Heart left ventricle (tissue), 16 donors: ENCODE results near the gene SCNN1G. TPM values are rescaled to one million over a fixed set of nuclear protein-coding genes. Genes with fewer than 3 reads are reported as not detected.

ENCODE experiments used
- ATAC-seq, 4 donors: fragments of 200-7000 bp; cut with Tn5 transposase; one replicate each; pipeline ENCODE4 v1.9.1; 2020 to 2022; ENCODE audit warnings: moderate library complexity in 4 of 4, mild to moderate bottlenecking in 3 of 4, moderate number of reproducible peaks in 1 of 4
- DNase-seq, 5 donors: peaks; one replicate each; pipeline ENCODE4 v3.0.0-alpha.2; 2020
- H3K27ac ChIP-seq, 12 donors: fragments of 200-600 bp; sonication (generic) in 4 of 12; one replicate each; pipeline versions ENCODE4 v1.5.0 to v1.8.0; 2016 to 2022; ENCODE audit warnings: mild to moderate bottlenecking in 2 of 12
- H3K27me3 ChIP-seq, 9 donors: fragments of 200-600 bp; sonication (generic) in 2 of 9; one replicate each; pipeline versions ENCODE4 v1.5.1 to v1.8.0; 2016 to 2022; ENCODE audit warnings: mild to moderate bottlenecking in 3 of 9
- H3K36me3 ChIP-seq, 9 donors: fragments of 200-600 bp; sonication (generic) in 2 of 9; one replicate each; pipeline versions ENCODE4 v1.5.0 to v1.8.0; 2018 to 2022; ENCODE audit warnings: mild to moderate bottlenecking in 2 of 9
- H3K4me1 ChIP-seq, 12 donors: fragments of 200-600 bp; sonication (generic) in 4 of 12; one replicate each; pipeline versions ENCODE4 v1.5.0 to v1.8.0; 2016 to 2022; ENCODE audit warnings: mild to moderate bottlenecking in 3 of 12
- H3K4me3 ChIP-seq, 12 donors: fragments of 200-600 bp; sonication (generic) in 4 of 12; one replicate each; pipeline versions ENCODE4 v1.5.0 to v1.8.0; 2017 to 2022; ENCODE audit warnings: mild to moderate bottlenecking in 9 of 12, moderate library complexity in 4 of 12
- H3K9me3 ChIP-seq, 12 donors: fragments of 200-600 bp; sonication (generic) in 4 of 12; one replicate each; pipeline versions ENCODE4 v1.5.0 to v1.8.0; 2016 to 2022; ENCODE audit warnings: mild to moderate bottlenecking in 1 of 12
- POLR2A ChIP-seq, 2 donors: fragments of 450-650 bp; IDR thresholded peaks; one replicate each; pipeline ENCODE4 v1.6.1; 2017; ENCODE audit warnings: antibody characterized with exemption in 2 of 2, mild to moderate bottlenecking in 2 of 2, moderate library complexity in 2 of 2
- whole genome bisulfite sequencing, 4 donors: extraction: QIAGEN DNeasy Blood & Tissue Kit in 2 of 4; methylation state at CpG; one replicate each; pipeline versions ENCODE4 v1.1.5 to v1.1.7; 2013 to 2018; 5-methylcytosine and 5-hydroxymethylcytosine counted together
- intact Hi-C, 10 donors: fragments of 100-400 bp; cut with DNase I; formaldehyde crosslinking; loops; one replicate each; pipeline versions ENCODE4 v1.11.1 to v1.14.2; 2022
- polyA plus RNA-seq, 2 donors: library from polyadenylated mRNA; stranded (reverse); fragments of 200-250 nt; gene quantifications; one replicate each; pipeline ENCODE4 v1.2.3, GENCODE V29; 2013
- total RNA-seq, 9 donors: library from RNA; depleted of rRNA in 2 of 9; stranded (reverse); fragments of >200 nt in 2 of 9; fragmentation: NEBNext Ultra II Directional in 3 of 9; extraction: Animal tissue kit (Norgen Biotek cat#: 25700) in 3 of 9; gene quantifications; one replicate each; pipeline versions ENCODE4 v1.1.0 to v1.2.4, GENCODE V29; 2016 to 2023
- TF ChIP-seq, protein P1 (sequence below), 12 donors: fragments of 200-600 bp; sonication (generic) in 4 of 12; IDR thresholded peaks; one replicate each; pipeline versions ENCODE4 v1.5.0 to v1.8.0; 2018 to 2022; ENCODE audit warnings: antibody characterized with exemption in 12 of 12, mild to moderate bottlenecking in 5 of 12
- donor health status: ischemic (EF 13 %, LVEDD 7.1; RV severe dilation, severe dysfunction).
- donor health status: healthy with polysubstance abuse.
- donor health status: DM: no; HTN: yes; CAD: no.
- donor health status: DM: no; HTN: no; CAD: no.
- donor health status: ischemic (EF 25% LVEDD 6.9; RV normal size, moderate dysfunction).
- donor health status: ischemic (EF 25% LVEDD 5.7; RV mildly dilated, moderate dysfunction).
- donor health status: healthy.
- donor health status: DM: yes; HTN: yes; CAD: no.
- donor health status: ischemic (EF 35%, LVEDD 5.7; RV mildly dilated, moderate dysfunction).
- donor health status: nonischemic (EF 11% LVEDD 7.7; RV severe dilation, severe dysfunction).
- donor health status: DM: yes; HTN: yes; CAD: no.
- donor health status: PGD.
- donor health status: ischemic (EF 29% LVEDD 5.4; RV normal size, mild dysfunction).
- donor health status: nonischemic (EF 23%, LVEDD 6.1; RV moderate dilation, normal function).

SCNN1G gene
- total and polyA plus RNA-seq, 11 donors = 0.03 to 0.20 (median 0.12) TPM; not detected in 7

DNA sequence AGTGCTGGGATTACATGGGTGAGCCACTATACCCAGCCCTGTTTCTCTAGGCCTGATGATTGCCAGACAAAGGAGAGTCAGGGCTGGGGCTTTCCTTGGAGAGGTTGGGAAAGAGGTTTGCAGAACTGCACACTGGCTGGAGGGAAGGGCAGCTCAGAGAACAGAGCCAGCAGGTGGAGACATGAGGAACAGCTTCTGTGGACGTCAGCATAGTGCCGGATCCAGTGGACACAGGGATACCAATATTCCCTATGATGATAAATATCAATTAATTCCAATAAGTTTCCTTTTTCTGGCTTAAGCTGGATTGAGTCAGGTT lies 76.3 kb downstream of the SCNN1G start:
- peaks cover 0 to under 1% (median 0%) of the 10 kb centered on the region in 9 donors for H3K27me3 ChIP-seq
- H3K27ac ChIP-seq = no peak overlapping the region
- H3K4me1 ChIP-seq = no peaks in the 10 kb centered on the region
- intact Hi-C loops = no loop called here
- no peaks in the 10 kb centered on the region for H3K9me3 ChIP-seq
- WGBS, 4 donors = 57 to 81% (median 76%) methylated on average over 2 of the region's 2 CpGs
- no peak overlapping the region for H3K4me3 ChIP-seq
- ATAC-seq (no peak), DNase-seq (no peak)
- TF ChIP-seq, protein P1, sequence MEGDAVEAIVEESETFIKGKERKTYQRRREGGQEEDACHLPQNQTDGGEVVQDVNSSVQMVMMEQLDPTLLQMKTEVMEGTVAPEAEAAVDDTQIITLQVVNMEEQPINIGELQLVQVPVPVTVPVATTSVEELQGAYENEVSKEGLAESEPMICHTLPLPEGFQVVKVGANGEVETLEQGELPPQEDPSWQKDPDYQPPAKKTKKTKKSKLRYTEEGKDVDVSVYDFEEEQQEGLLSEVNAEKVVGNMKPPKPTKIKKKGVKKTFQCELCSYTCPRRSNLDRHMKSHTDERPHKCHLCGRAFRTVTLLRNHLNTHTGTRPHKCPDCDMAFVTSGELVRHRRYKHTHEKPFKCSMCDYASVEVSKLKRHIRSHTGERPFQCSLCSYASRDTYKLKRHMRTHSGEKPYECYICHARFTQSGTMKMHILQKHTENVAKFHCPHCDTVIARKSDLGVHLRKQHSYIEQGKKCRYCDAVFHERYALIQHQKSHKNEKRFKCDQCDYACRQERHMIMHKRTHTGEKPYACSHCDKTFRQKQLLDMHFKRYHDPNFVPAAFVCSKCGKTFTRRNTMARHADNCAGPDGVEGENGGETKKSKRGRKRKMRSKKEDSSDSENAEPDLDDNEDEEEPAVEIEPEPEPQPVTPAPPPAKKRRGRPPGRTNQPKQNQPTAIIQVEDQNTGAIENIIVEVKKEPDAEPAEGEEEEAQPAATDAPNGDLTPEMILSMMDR (IDR thresholded peaks at IDR 0.05) = no peak
- no peak for TF ChIP-seq POLR2A (IDR thresholded peaks at IDR 0.05)
- no peaks in the 10 kb centered on the region for H3K36me3 ChIP-seq

Other genes starting within 250 kb of the SCNN1G start
- 10 to 100 TPM; 19.1 to 49.9 (median 23.8) TPM for gene USP31, start 33.3 kb upstream of the SCNN1G start, total RNA-seq
- 10 to 100 TPM in 1 of 2 donors, 1 to 10 TPM in 1; 9.2 to 48.2 TPM for gene USP31, start 33.3 kb upstream of the SCNN1G start, polyA plus RNA-seq
- 1 to 10 TPM in 1 of 9 donors, under 1 TPM in 2, not detected in 6; 0.27 to 1.1 (median 0.71) TPM for gene SCNN1B, start 119.6 kb downstream of the SCNN1G start, total RNA-seq
- under 1 TPM; 0.15 to 0.34 TPM for gene SCNN1B, start 119.6 kb downstream of the SCNN1G start, polyA plus RNA-seq